CD4-positive, alpha-beta T cell treated with Interleukin-10 for 1 hour (primary cell): Measurements from ENCODE around the gene CHCHD6.

Source experiments
- DNase-seq: peaks from one replicate; pipeline ENCODE4 v3.0.0-alpha.2; 2020

Gene CHCHD6

DNA sequence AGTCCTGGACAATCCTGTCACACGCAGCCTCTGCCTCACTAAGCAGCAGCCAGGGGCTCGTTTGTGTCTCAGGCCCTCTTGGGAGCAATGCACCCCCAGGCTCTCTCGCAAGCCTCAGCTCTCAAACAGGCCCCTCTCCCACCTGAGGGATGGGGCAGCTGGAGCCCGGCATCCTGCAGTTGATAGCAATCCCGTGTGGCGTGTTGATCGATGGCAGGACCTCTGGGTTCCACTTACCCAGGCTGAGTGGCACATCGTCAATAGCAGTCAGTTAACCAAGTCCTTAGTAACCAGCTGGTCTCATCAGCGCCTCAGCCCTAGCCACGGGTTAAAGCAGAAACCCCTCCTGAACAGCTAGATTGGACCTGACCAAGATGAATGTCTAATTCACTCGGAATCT is 242.4 kb downstream of the CHCHD6 start:
- DNase-seq, result no peak

GRCh38 chr3:126947429-126947828 is 243.4 kb downstream of the CHCHD6 start:
- no peak for DNase-seq

DNA sequence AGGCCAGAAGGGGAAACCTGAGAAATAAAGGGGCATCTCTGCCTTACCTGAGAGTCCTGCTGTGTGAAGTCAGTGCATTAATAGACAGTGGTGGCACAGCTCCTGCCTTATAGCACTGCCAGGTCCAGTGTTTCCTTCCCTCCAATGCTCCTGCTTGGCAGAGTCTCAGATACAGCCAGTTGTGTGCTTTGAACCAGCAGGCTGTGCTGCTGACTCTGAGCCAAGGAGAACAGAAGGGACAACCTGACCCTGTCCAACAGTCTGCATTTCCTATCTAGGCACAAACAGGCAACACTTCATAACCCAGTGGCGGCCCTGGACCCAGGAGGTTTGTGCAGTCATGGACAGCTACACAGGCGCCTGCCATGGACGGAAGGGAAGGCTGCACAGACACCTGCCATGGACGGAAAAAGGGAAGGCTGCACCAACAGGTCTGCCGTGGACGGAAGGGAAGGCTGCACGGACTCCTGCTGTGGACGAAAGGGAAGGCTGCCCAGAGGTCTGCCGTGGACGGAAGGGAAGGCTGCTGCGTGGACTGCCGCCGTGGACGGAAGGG is 245.0 kb downstream of the CHCHD6 start:
- DNase-seq, result no peak

DNA sequence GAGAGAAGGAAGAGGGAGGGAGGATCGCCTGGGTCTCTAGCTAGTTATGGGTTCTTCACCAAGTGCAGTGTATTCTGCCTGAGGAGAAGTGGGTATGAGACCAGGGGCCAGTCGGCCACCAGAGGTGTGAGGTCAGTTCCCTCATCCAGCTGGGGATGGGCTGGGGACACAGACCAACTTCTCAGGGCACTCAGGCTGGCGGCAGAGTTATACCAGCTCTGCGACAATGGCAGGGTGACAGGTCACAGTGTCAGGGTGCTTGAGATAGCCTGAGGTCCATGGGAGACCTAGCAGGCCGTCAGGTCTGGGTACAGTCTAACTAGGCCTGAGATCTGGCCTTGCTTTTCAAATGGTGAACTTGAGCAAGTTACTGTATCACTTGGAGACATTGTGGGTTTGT is 247.5 kb downstream of the CHCHD6 start:
- DNase-seq, result no peak

GRCh38 chr3:126952261-126952982 is 248.4 kb downstream of the CHCHD6 start:
- DNase-seq, result no peak

- no peak for DNase-seq
Measured at GRCh38 chr3:126952983-126953660, 249.1 kb downstream of the CHCHD6 start.

DNA sequence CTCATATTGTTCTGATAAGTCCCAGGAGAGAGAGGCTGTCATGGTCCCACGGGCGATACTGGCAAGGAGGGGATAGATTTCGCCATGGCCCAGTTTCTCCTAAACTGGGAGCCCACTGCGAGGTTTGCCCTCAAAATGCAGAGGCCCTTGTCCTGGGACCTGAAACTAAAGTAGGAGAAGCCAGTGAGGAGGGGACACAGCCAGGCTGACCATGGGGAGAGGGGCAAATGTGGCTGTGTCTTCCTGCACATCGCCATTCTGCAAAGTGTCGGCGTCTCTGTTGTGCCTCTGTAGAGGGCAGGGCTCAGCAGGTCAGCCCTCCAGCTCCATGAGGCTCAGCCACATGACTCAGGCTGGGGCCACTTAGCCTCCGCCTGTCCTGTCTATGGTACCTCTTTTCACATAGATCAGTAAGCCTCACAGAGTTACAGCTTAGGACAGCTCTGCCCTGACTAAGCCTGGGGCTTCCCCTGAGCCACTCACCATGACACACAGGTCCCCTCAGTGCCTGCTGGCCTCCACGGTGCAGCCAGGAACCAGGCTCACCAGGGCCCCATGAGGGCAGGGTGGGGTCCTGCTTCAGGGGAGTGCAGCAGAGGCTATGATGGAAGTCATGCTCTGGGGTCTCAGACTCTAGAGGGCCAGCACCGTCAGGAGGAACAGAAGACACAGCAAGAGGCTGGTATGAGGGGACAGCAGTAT is 250.3 kb downstream of the CHCHD6 start:
- no peak for DNase-seq

- DNase-seq, result no peak
Measured at GRCh38 chr3:126955004-126955790, 251.2 kb downstream of the CHCHD6 start.

GRCh38 chr3:126956361-126956760 is 252.3 kb downstream of the CHCHD6 start:
- DNase-seq, result no peak

GRCh38 chr3:126956866-126957650 is 253.0 kb downstream of the CHCHD6 start:
- DNase-seq, result no peak

- DNase-seq, result no peak
Measured at GRCh38 chr3:126957776-126958637, 254.0 kb downstream of the CHCHD6 start.

GRCh38 chr3:126958638-126959085 is 254.6 kb downstream of the CHCHD6 start:
- no peak for DNase-seq

DNA sequence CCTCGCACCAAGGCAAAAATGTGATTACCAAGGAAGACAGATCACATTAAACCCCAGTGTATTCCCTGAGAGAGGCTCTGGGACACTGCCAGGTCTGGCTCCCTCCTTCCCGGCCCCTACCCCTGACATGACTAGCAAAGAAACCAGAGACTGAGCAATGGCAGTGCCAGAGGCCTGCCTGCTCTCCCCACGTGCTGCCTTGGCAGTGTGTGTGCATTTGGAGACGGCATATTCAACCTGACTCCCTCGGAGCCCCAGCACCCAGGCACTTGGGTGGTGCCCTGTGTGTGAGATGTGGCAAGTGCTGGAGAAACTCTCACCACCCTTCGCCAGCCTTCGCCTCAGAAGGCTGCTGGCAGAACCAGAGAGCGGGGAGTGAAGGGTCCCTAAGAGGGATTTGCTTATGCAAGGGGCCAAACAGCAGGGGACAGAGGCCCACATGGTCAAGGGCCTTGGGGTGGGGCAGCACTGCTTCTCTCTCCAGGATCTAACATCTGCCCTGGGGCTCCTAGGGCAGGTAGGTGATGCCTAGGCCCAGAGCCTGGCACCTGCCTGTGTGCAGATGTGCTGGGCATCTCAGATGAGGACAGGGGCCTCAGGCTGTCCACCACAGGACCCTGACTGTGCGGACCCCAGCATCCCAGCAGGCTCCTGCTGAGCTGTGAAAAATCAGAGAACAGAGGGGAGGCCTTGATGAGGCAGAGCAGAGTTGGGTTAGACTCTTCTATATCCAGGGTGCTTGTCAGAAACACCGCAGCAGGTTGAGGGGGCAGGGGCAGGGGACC is 255.3 kb downstream of the CHCHD6 start:
- DNase-seq, result no peak

DNA sequence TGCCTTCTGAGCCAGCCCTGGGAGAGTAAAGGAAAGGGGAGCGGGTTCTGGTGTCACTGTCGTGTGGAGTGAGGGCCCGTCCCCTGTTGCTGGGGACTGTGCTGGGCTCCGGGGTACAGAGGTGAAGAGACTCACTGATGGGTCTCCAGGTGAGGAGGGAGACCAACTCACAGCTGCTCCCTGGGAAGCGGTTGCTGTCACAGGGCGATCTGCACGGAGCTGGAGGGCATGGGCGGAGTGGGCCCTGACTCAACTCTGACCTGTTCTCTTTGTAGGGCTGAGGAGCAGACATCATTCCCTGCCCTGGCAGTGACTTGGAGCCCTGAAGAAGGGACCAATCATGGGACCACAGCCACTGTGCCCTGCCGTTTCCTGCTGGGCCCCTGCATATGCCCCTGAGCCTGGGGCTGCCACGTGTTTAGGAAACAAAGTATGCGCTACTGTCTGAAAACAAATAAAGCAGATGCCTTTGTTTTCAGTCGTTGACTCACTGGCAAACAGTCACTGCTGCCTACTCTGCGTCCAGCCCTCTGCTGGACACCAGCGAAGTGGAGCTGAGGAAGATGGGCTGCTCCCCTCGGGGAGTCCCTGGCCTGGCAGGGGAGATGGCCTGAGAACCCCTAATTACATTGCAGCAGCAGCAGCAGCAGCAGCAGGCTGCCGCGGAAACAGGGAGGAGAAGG is 256.0 kb downstream of the CHCHD6 start:
- no peak for DNase-seq

DNA sequence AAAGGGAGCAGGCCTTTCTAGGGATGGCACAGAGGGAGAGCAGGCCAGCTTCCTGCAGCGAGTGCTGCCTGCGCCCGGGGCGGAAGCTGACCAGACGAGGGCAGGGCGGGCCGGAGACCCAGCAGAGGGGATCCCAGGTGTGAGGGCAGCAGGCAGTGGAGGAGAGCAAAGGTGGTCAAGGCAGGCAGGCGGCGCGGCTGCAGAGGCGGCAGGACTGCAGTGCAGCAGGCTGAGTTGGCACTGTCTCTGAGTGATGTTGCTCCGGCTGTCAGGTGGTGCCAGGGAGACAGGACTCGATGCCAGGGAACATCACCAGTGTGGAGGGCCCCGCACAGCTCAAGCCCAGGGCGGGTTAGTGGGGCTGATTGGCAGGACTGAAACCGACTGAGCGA is 256.6 kb downstream of the CHCHD6 start:
- no peak for DNase-seq

DNA sequence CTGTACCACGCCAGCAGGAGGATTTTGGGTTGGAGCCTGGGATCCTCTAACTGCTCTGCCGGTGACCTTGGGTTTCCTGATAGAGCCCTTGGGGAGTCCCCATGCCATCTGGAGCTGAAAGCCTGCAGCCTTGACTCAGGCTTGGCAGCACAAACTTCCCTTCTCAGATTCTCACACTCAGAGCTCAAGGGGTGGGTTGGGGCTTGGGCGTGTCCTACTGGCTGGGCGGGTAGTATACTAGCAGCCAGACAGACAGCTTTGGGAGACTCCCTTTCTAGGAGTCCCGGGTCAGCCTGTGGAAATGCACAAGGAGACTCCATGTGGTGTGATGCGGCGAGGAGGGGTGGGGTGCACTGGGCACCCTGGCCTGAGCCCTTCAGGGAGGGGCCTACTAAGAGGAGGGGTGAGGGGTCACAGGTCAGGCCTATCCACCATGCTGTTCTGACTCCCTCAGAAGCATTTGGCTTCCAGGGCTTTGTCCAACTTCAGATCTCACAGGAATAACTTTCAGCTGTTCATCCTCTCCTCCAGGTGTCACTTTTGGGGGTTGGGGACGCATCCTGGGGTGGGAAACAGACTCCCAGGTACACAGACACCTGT is 257.3 kb downstream of the CHCHD6 start:
- DNase-seq, result no peak

GRCh38 chr3:126961791-126962461 is 257.9 kb downstream of the CHCHD6 start:
- no peak for DNase-seq

DNA sequence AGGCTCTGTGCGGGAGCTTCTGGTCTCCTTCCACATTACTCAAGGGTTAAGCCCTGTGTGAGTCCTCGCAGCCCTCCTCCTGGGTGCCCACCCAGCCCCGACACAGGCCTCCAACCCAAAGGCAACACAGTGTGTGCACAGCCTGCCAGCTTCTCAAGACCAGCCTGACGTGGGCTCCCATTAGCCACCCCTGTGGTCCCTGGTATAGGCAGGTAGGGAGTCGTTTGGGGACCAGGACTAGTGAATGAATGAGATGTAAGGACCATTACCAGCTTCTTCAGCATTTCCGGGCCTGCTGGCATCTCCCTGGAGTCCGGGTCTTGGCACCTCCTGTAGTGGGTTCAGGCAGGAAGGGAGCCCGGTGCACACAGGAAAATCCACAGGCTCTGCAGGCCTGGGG is 258.7 kb downstream of the CHCHD6 start:
- DNase-seq, result no peak
